ENCODE measurements around the gene NDUFB1.

DNA sequence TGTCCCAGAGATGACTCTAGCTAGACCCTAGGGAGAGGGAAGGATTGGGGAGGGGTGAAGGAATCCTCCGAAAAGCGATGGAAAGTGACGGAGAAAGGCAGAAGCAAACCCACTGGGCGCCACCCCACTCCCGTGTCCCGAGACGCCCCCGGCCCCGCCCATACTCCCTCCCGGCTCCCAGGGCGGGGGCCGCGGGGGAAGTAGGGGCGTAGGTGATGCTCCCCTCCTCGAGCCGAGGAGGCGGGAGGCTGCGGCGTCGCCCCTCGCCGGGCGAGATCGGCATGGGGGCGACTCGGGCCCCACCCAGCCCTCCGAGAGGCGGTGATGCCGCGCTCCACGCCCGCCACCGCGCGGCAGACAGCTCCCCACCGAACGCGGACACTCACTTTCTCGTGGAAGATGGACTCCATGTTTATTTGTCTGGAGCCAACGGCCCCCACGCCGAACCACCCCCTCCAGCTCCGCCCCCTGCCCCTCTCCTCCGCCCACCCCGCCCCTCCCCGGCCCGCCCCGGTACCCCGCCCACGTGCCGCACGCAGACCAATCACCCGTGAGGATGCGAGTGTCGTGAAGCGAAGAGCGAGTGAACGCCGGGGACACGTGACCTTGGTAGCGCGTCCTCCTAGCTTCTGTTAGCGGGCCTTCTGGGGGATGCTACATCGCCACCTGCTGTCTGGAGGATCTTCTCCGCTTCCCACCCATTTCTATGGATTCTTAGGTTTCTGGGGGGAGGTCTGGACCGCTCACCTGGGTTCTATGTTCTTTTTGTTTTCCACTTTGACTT, 15.2 kb downstream of the NDUFB1 start, which contains the start of gene ATXN3:
- TF ChIP-seq, protein P1, sequence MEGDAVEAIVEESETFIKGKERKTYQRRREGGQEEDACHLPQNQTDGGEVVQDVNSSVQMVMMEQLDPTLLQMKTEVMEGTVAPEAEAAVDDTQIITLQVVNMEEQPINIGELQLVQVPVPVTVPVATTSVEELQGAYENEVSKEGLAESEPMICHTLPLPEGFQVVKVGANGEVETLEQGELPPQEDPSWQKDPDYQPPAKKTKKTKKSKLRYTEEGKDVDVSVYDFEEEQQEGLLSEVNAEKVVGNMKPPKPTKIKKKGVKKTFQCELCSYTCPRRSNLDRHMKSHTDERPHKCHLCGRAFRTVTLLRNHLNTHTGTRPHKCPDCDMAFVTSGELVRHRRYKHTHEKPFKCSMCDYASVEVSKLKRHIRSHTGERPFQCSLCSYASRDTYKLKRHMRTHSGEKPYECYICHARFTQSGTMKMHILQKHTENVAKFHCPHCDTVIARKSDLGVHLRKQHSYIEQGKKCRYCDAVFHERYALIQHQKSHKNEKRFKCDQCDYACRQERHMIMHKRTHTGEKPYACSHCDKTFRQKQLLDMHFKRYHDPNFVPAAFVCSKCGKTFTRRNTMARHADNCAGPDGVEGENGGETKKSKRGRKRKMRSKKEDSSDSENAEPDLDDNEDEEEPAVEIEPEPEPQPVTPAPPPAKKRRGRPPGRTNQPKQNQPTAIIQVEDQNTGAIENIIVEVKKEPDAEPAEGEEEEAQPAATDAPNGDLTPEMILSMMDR (conservative IDR thresholded peaks at IDR 0.05), result no peak; the same call in 1 of the 2 replicates
- TF ChIP-seq EZH2 (IDR thresholded peaks at IDR 0.05; ENCODE audit: low read depth), result no peak
